Measurements from ENCODE around the gene FAM229A.

The FAM229A gene

DNA sequence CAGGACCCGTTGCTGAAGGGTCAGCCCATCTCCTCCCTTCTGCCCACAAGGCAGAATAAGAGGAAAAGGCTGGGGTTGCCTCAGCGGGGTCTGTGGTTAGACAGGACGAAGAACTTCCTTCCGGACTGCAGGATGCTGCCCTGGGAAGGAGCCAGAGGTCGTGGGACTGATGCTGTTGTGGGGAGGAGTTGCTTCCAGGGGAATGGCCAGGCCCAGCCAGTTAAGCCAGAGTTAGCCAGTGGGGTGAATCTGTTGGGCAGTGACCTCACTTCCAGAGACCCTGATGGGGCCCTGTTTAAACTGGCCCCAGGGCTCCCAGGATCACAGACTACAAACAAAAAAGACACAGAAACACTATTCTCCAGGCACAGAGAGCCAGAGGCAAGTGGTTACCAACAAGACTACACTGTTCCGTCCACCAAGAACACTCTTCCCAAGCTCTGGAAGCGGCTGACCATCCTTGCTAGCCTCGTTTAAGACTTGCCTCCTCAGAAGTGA, 13.0 kb downstream of the FAM229A start:
- DNase-seq (ENCODE audit: low read depth), result no peak

DNA sequence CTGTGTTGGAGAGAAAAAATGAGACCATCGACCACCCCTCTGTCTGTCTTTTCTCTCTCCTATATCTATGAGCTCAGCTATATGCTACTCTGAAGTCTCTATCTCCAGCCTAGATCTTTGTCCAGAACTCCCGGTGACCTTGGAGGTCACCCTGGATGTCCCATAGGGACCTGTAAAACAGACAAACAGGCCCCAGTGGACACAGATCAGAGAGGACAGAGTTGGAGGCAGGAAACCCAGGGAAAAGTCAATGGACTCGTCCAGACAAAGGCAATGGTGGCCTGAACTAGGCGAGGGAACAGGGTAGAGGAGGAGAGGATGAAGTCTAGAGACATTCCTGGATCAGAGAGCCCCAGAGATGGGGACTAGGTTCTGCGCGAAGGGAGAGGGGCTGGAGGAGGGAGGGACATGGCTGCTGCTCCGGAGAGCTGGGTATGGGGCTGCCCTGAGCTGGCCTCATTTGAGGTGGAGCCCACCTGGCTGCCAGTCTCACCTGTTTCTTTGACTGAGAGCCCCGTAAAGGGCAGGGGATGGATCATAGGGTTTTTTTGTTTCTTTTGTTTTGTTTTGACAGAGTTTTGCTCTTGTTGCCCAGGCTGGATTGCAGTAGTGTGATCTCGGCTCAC, 15.6 kb downstream of the FAM229A start:
- DNase-seq (ENCODE audit: low read depth), result no peak

DNA sequence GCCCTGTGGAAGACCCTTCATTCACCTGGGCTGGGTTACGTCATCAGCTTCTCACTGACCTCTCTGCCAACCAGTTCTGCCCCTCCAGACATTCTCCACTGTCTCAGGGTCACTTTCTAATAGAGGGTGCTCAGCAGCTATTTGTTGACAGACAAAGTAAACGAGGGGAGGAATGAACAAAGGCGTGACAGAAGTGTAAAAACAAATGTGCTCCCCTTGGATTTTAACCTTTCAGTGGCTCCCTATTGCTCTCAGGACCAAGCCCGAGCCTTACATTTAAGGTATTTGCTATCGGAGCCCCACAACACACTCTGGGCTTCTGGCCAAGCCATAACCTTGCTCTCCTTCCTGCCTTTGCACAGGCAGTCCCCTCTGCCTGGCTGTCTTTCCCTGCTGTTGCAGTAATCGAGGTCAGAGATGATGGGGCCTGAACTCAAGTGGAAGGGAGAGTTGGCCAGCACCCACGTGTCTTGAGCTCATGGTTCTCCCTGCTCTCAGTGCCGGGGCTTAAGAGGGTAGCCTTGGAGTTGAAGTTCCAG, 16.9 kb downstream of the FAM229A start:
- no peak for DNase-seq (ENCODE audit: low read depth)

DNA sequence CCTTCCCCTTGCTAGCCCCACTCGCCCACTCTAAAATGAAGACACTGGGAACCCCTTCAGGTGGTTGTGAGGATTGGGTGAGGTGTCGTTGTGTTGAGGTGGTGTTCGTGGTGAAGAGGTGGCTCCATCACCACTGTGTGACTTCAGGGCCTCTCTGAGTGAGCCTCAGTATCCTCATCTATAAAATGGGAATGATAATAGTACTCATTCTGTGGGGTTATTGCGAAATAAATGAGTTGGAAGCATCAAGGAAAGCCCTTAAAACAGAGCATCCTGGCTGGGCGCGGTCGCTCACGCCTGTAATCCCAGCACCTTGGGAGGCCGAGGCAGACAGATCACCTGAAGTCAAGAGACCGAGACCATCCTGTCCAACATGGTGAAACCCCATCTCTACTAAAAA, 19.6 kb downstream of the FAM229A start:
- DNase-seq (ENCODE audit: low read depth), result no peak

DNA sequence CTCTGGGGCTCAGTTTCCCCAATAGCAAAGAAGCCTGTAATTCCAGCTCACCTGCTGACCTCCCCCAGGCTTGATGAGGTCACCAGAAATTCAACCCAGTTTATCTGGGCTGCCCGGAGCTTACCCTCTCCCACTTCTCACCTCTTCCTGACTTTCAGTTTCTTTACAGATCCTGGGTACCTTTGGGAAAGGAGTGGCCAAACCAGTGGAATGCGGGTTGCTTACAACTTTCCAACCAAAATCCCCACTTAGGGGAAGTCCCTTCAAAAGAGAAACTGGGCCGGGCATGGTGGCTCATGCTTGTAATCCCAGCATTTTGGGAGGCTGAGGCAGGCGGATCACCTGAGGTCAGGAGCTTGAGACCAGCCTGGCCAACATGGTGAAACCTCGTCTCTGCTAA, 20.3 kb downstream of the FAM229A start:
- no peak for DNase-seq (ENCODE audit: low read depth)

DNA sequence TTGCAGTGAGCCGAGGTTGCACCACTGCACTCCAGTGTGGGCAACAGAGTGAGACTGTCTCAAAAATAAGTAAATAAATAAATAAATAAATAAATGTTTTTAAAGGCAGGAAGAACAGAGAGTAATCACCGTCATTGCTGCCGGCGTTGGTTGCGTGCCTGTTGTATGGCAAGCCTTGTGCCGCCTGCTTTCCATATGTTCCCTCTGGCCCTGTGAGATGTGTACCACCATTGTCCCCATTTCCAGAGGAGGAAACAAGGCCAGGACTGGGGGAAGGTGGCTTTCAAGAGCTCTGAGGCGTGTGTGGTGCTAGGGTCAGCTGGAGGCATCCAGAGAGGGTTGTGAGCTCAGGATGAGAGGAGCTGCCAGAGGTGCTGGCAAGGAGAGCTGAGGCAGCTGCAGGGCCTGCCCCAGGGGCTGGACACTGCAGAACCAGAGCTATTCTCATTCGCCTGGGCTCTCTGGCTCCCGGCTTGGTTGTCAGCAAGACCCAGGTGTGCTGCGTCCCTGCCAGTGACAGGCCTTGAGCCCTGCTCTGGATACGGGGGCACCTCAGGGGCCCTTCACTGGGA, 21.0 kb downstream of the FAM229A start:
- DNase-seq (ENCODE audit: low read depth), result no peak

DNA sequence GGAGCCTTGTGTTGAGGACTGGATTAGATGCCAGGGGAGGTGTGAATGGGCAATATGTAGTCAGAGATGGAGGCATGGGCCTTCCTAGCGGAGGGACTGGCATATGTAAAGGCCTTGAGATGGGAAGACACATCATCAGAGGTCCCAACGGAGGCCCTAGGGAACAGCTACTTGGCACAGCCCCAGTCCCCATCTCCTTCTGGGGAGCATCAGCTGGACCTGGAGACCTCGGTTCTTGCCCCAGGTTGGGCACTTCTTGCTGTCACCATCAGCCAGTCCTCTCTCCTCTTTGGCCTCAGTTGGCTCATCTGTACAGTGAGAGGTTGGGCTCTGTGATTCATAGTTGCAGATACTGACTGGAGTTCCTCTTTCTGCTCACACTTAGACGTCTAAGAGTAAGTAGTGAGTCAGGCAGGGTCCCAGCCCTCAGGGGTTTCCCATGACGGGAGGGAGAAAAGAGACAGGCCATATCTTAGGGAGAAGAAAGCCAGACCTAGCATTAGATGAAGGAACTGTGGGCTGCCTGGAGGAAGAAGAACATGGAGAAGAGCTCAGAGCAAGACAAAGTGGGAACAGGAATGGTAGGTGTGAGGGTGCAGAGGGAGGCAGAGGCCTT, 22.8 kb downstream of the FAM229A start:
- DNase-seq (ENCODE audit: low read depth), result no peak

DNA sequence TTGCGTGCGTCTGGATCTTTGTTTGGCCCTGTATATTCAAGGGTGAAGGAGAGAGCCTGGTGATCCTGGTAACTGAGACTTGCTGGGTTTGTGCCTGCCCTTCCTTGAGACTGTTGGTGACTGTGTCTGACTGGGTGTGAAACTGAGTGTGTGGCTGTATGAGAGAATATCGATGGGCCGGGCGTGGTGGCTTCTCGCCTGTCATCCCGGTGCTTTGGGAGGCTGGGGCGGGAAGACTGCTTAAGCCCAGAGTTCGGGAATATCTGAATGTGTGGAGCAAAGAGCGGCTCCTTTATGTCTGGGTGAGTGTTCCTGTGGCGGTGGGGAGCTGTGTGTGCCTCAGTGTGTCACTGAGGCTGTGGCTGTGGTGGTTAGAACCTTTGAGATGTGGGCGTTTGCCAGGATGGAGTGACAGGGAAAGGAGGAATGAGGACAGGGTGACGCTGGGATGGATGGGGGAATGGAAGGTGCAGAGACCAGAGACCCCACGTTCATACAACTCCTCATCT, 23.6 kb downstream of the FAM229A start:
- DNase-seq (ENCODE audit: low read depth), result no peak

DNA sequence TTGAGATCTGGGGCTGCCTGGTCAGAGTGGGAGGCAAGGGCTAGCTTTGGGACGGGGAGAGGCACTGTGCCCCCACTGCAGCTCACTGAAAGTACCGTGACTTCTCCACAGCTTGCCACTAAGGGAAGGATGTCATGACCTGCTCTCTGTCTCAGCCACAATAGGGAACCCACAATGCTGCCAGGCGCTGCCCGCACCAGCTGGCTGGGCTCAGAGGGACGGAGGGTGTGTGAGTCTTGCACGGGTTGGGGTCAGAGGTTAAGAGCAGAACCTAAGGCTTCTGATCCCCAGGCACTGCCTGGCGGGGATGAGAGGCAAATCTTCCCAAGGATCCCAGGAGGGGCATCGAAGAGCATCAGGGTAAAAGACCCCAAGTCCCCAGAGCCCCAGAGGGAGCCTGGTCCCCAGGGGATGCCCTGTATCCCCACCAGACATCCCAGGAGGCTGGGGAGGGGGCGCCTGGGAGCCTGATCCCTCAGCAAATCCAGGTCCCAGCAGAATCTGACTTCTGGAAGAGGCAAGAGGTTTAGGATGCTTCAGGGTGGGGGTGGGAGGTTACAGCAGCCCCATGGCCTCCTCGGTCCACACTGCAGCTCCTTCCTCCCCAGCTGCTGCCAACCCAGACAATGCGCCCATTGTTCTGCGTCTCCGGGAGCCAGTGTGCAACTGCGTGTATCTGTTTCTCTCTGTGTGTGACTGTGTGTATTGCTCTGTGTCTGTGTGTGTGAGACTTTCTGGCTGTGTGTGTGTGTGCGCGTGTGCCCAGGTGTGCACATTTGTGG, 24.2 kb downstream of the FAM229A start:
- no peak for DNase-seq (ENCODE audit: low read depth)

DNA sequence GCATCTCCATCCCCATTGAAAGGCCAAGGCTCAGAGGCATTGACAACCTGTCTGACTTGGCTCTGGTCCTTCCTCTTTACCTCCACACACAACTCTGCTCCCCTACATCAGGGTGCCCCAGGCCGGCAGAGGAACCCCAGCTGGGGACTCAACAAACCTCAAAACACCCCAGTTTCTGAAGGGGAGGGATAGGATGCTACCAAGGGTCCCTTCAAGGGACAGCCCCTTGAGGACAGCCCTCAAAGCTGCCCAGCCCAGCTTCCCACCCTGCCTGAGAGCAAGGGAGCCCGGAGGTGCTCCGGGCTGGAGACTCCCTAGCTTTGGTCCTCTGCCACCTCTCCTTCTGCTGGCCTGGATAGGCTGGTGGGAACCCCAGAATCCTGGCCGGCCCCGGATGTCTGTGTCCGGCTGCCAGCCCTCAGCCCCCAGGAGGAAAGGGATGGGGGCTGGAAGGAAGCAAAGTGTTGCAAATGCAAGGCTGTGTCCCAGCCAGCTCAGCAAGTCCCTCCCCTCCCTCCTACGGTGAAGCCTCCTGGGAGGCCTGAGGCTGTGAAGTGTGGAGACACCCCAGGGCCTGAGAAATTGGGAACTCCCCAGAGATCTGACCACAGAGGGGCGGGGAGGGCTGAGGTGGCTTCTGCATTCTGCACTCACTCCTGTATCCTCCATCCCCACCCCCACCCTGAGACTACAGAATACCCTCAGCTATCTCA, 25.2 kb downstream of the FAM229A start:
- DNase-seq (ENCODE audit: low read depth), result no peak

DNA sequence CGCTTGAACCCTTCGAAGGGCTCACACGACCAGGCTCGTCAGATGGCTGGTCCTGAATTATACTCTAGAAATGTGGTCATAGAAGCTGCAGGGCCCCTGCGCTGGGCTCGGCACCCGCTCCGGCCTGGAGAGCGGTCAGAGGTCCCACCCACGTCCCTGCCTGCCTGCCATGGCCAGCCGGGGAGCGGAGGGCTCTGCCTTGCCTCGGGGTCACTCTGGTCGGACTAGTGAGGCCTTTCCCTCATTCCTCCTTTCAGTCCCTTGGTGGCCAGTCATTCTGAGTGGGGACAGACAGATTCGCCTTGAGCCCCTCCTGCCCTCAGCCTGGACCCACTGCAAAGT, 25.7 kb downstream of the FAM229A start:
- DNase-seq (ENCODE audit: low read depth), result no peak

DNA sequence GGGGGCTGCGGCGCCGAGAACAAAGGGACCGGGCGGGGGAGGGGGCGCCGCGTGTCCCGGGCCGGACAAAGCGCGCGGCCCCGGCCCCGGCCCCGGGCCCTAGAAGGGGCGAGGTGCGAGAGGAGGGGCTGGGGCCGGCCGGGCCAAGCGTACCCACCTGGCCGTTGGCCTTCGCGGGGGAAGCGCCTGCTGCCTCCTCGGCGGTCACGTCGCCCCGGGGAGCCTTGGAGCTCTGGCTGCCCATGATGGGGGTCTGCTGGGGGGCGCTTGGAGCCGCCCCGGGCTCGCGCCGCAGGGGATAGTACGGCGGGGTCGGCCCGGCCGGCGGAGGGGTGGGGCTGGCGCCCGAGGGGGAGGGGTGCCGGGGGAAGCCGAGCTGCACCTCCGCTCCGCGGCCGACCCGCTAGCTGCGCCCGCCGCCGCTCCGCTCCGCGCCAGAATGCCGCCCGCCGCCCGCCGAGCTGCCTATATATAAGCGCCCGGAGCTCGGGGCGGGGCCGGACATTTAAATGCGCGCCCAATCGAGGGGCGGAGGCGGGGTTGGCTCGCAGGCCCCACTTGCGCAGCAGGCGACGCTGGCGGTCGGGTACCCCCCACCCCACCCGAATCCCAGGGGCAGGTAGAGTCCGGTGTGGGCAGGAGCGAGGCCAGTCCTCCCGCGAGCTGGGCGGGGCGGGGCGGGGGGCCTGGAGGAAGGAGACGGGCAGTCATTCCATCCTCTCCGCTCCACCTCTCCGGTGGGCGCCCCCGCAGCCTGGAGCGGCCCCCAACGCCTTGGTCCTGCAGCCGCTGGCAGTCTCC, 26.3 kb downstream of the FAM229A start, which contains the start of gene MARCKSL1:
TSS of gene MARCKSL1 (minus strand) at position 444 of the 801 bp plus-strand sequence. CDS start at position 244, 200 bp downstream.
- DNase-seq (ENCODE audit: low read depth), result peak; percentile 70

DNA sequence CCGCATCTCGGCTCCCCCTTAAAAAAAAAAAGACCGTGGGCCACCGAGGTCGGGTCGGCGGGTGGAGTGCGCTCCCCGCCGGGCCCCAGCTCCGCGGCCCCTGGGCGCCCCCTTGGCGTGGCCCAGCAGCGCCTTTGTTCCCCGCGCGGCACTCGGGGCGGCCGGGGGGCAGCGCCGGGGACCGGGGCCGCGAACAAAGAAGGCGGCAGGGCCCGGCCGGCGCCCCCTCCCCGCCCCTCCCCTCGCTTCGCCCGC, 26.8 kb downstream of the FAM229A start:
- no peak for DNase-seq (ENCODE audit: low read depth)

DNA sequence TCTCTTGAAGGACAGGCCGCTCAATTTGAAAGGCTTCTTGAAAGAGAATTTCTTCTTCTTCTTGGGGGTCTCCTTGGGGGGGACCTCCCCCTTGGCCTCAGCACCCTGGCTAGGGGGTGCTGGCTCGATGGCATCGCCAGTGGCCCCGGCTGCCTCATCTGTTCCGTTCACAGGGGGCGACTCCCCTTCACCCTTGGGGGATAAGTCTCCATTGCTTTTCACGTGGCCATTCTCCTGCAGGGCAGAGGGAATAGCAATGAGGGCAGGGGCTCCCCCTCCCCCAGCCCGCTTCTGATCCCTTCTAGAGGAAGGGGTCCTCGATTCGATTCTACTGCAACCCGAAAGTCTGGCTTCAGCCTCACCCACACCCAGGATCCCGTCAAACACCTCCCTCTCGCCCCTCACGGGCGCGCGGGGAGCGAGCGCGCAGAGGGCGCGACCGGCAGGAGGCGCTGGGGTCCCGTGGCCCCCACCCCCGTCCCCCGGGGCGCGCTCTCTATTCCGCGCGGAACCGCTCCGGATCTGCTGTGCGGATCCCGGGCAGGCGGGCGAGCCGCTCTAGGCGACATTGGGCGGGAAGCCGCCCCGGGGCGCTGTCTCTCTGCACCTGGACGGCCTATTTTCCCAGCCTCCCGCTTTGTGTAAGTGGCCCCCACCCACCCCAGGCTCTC, 27.3 kb downstream of the FAM229A start:
- no peak for DNase-seq (ENCODE audit: low read depth)

DNA sequence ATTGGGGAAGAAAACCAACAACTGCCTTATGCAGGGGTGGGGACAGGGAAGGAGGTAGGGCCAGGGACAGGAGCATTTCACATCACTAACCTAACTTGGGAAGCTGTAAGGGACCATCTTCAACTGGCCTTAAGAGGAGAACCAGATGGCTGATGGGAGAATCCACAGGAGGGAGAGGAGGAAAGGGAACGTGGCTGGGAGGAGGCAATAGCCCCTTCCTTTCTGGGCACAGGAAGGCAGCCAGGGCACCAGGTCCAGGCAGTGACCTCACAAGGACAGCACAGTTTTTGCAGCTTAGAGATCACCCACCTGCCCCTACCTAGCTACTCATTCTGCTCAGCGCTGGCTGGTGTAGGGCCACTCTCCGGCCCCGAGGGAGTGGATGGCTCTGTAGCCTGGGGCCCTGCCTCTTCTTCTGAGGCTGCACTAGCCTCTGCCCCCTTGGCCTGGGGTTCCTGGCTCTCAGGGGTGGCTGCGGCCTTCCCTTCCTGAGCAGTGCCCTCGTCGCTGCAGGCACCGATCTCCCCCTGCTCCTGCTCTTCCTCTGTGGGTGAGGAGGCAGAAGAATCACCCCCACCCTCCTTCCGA, 27.9 kb downstream of the FAM229A start:
- no peak for DNase-seq (ENCODE audit: low read depth)

DNA sequence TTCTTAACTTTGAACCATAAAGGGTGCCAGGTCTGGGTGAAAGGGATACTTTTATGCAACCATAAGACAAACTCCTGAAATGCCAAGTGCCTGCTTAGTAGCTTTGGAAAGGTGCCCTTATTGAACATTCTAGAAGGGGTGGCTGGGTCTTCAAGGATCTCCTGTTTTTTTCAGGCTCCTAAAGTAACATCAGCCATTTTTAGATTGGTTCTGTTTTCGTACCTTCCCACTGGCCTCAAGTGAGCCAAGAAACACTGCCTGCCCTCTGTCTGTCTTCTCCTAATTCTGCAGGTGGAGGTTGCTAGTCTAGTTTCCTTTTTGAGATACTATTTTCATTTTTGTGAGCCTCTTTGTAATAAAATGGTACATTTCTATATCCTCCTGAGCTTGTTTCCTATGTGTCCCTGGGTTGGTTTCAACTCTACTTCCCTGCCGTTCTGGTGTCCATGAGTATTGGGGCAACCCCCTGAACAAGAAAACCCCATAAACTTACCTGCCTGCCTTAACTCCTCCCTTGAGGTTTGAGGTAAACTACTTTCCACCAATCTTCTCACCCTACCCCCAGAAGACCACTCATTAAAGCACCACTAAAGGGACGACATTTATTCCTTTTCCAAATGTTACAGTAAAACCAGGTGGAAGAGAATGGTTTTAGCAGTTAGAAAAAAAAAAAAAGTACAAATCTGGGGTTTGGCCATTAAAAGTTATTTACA, 28.9 kb downstream of the FAM229A start:
- no peak for DNase-seq (ENCODE audit: low read depth)

DNA sequence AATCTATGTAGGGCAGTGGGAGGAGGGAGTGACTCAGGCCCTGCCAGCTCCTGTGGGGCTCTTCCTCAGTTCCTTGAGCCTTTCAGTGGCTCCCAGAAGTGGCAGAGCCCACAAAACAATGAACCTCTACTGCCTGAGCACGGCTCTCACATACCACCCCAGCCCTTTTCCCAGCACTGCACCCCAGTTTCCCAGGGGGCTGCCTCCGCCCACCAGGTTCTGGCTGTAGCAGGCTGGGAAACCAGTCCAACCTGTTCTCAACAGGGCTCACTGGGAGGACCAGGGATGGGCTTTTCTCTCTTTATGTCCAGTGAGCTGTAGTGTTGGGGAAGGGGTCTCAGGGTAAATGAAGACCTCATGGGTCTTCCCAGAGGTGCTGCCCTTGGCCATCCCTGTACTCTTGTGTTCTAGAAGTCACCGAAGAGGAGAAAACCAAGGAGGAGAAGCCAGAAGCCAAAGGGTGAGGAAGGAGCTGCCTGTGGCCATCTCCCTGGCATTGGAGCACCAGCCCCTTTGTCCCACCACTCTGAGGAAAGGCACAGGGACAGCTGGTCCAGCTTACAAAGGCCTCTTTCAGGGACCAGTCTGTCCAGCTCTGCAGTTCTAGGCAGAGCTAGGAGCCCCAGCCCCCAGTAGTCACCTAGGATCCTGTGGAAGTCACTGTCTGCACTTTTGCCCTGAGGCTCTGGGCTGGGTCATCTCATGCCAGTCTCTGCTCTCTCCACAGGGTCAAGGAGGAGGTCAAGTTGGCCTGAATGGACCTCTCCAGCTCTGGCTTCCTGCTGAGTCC, 29.8 kb downstream of the FAM229A start:
- DNase-seq (ENCODE audit: low read depth), result no peak

DNA sequence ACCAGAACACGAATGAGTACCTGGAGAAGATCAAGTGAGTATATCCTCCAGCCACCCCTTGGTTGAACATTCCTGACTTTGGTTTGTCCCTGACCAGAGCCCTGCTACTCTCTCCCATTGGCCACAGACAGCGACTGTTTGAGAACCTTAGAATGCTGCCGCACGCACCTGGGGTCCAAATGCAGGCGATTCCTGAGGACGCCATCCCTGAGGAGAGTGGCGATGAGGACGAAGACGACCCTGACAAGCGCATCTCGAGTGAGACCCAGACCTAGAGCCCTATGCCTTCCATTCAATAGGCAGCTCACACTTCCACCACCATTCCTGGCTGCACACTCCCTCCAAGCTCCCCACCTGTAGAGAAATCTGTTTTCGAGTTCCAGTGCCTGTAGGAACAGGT, 30.7 kb downstream of the FAM229A start:
- no peak for DNase-seq (ENCODE audit: low read depth)
